ENCODE measurements around the gene NAGA.
"Not testable (repeated sequence)": the region's sequence is repeated elsewhere in the genome, so short reads cannot be mapped to it uniquely, and the experiment has no call there.

The NAGA gene

GRCh38 chr22:42070517-42071422, at the start of gene NAGA:
TSS of gene NAGA (minus strand) at chr22:42070812. CDS start at chr22:42070297, 515 bp downstream.
- peak; percentile 78 to 95 for DNase-seq (ENCODE audit: extremely low read depth in 1 of 2, low read depth in 1 of 2)

GRCh38 chr22:42116848-42117424, 46.3 kb upstream of the NAGA start:
- no peak for DNase-seq (ENCODE audit: extremely low read depth in 1 of 2, low read depth in 1 of 2)

- not testable (repeated sequence) for DNase-seq (ENCODE audit: extremely low read depth in 1 of 2, low read depth in 1 of 2)
Observed at GRCh38 chr22:42115420-42115830, 44.8 kb upstream of the NAGA start.

GRCh38 chr22:42114721-42115120, 44.1 kb upstream of the NAGA start:
- DNase-seq (ENCODE audit: extremely low read depth in 1 of 2, low read depth in 1 of 2), result no peak

- DNase-seq (ENCODE audit: extremely low read depth in 1 of 2, low read depth in 1 of 2), result not testable (repeated sequence)
Observed at GRCh38 chr22:42112793-42113192, 42.2 kb upstream of the NAGA start.

- DNase-seq (ENCODE audit: extremely low read depth in 1 of 2, low read depth in 1 of 2), result no peak
Observed at GRCh38 chr22:42111798-42112197, 41.2 kb upstream of the NAGA start.

- no peak for DNase-seq (ENCODE audit: extremely low read depth in 1 of 2, low read depth in 1 of 2)
Observed at GRCh38 chr22:42108848-42109247, 38.2 kb upstream of the NAGA start.

- not testable (repeated sequence) for DNase-seq (ENCODE audit: extremely low read depth in 1 of 2, low read depth in 1 of 2)
Observed at GRCh38 chr22:42104332-42104860, 33.8 kb upstream of the NAGA start.

GRCh38 chr22:42101199-42101598, 30.6 kb upstream of the NAGA start:
- DNase-seq (ENCODE audit: extremely low read depth in 1 of 2, low read depth in 1 of 2), result no peak

GRCh38 chr22:42091455-42091782, 20.8 kb upstream of the NAGA start:
- DNase-seq (ENCODE audit: extremely low read depth in 1 of 2, low read depth in 1 of 2), result no peak

GRCh38 chr22:42090596-42091454, 20.2 kb upstream of the NAGA start, which contains the start of gene NDUFA6:
TSS of gene NDUFA6 (minus strand) at chr22:42090772. CDS start at chr22:42090744, 28 bp downstream.
- DNase-seq (ENCODE audit: extremely low read depth in 1 of 2, low read depth in 1 of 2), result peak; percentile 96 to 98

- DNase-seq (ENCODE audit: extremely low read depth in 1 of 2, low read depth in 1 of 2), result no peak
Observed at GRCh38 chr22:42086051-42086450, 15.4 kb upstream of the NAGA start.

GRCh38 chr22:42084874-42085273, 14.3 kb upstream of the NAGA start:
- DNase-seq (ENCODE audit: extremely low read depth in 1 of 2, low read depth in 1 of 2), result no peak

GRCh38 chr22:42083119-42083518, 12.5 kb upstream of the NAGA start:
- DNase-seq (ENCODE audit: extremely low read depth in 1 of 2, low read depth in 1 of 2), result no peak

- DNase-seq (ENCODE audit: extremely low read depth in 1 of 2, low read depth in 1 of 2), result no peak
Observed at GRCh38 chr22:42080287-42080686, 9.7 kb upstream of the NAGA start.

- DNase-seq (ENCODE audit: extremely low read depth in 1 of 2, low read depth in 1 of 2), result peak; percentile 96 to 97
Observed at GRCh38 chr22:42079319-42080251, 9.0 kb upstream of the NAGA start, which contains the start of gene SMDT1. TSS of gene SMDT1 (plus strand) at chr22:42079700. CDS start at chr22:42079769, 69 bp downstream.

GRCh38 chr22:42078469-42079318, 8.1 kb upstream of the NAGA start:
- DNase-seq (ENCODE audit: extremely low read depth in 1 of 2, low read depth in 1 of 2), result no peak

- DNase-seq (ENCODE audit: extremely low read depth in 1 of 2, low read depth in 1 of 2), result no peak
Observed at GRCh38 chr22:42077486-42078125, 7.0 kb upstream of the NAGA start.

Measured in stimulated activated CD8-positive, alpha-beta memory T cell treated with anti-CD3 and anti-CD28 coated beads, Interleukin-7, amount 100 ng/mL, for 48 hours (primary cell).